Testis (tissue), 3 donors: Measurements from ENCODE around the gene EPHA4. TPM values are rescaled to one million over a fixed set of nuclear protein-coding genes. Genes with fewer than 3 reads are reported as not detected.

Source experiments
- DNase-seq: peaks from one replicate; pipeline ENCODE4 v3.0.0-alpha.2; 2019
- H3K27ac ChIP-seq, 2 donors: fragments of 200-600 bp; sonication (generic); one replicate each; pipeline ENCODE4 v1.5.1; 2019
- H3K27me3 ChIP-seq: fragments of 200-600 bp; sonication (generic); one replicate; pipeline ENCODE4 v1.5.1; 2019
- H3K36me3 ChIP-seq: fragments of 200-600 bp; sonication (generic); one replicate; pipeline ENCODE4 v1.5.1; 2017; ENCODE audit warnings: low read depth; ENCODE audit errors: missing control alignments
- H3K4me1 ChIP-seq: fragments of 200-600 bp; sonication (generic); one replicate; pipeline ENCODE4 v1.5.1; 2019
- H3K4me3 ChIP-seq, 2 donors: fragments of 200-600 bp; sonication (generic); one replicate each; pipeline ENCODE4 v1.5.1; 2017 to 2019
- H3K9me3 ChIP-seq: fragments of 200-600 bp; sonication (generic); one replicate; pipeline ENCODE4 v1.5.1; 2017
- POLR2A ChIP-seq: fragments of 450-650 bp; IDR thresholded peaks from one replicate; pipeline ENCODE4 v1.6.1; 2017; ENCODE audit warnings: antibody characterized with exemption, mild to moderate bottlenecking, moderate library complexity
- WGBS, 2 donors: methylation state at CpG; one replicate each; pipeline ENCODE4 v1.1.5; 2018; 5-methylcytosine and 5-hydroxymethylcytosine counted together
- intact Hi-C: fragments of 100-400 bp; cut with DNase I; formaldehyde crosslinking; loops from one replicate; pipeline ENCODE4 v1.15.1; 2023; ENCODE audit warnings: low total_unique reads
- polyA plus RNA-seq: library from polyadenylated mRNA; stranded (reverse); fragments of 350-450 nt; fragmentation: Illumina TruSeq; extraction: RNeasy Lipid Tissue Mini Kit (QIAGEN cat#74804); gene quantifications from one replicate; pipeline ENCODE4 v1.2.3, GENCODE V29; 2014; ENCODE audit warnings: low read depth, low replicate concordance; ENCODE audit not compliant: insufficient read depth
- total RNA-seq, 2 donors: library from RNA; depleted of rRNA; stranded (reverse); fragments of >200 nt; gene quantifications; one replicate each; pipeline ENCODE4 v1.2.3, GENCODE V29; 2016
- TF ChIP-seq, protein P1 (sequence below), 3 experiments: fragments of 450-650 bp in 2 of 3; fragments of 200-600 bp in 1 of 3; sonication (generic) in 1 of 3; IDR thresholded peaks; one replicate each; pipeline ENCODE4 v1.5.1; 2016 to 2019; ENCODE audit warnings: antibody characterized with exemption in 3 of 3, mild to moderate bottlenecking in 2 of 3, moderate library complexity in 1 of 3

The EPHA4 gene
- total and polyA plus RNA-seq, 3 donors from 2014 or later = 47.4 to 139 (median 134) TPM

DNA sequence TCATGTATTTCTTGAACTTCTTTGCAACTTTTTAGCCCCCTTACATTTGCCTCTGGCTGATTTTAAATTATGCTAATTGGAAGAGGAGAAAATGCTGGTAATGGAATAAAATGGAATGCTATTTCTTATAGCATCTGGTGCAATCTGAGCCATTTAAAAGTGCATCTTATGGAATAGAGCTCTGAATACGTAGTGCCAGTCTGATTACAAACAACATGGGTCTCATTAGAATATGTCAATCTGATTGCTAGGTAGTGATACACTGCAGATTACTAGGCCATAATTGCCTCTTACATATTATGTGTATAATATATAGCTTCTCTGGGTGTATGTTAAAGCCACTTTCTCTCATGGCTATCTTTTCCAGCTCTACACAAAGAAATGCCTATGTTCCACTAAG lies 159.1 kb downstream of the EPHA4 start:
- no peak for DNase-seq
- WGBS, 2 donors = 81 to 100% methylated on average over 1 of the region's 1 CpG
- intact Hi-C loops = no loop called here
- Histone ChIP-seq H3K36me3 (no peaks in the 10 kb centered on the region), H3K4me1 (no peaks in the 10 kb centered on the region), H3K9me3 (no peaks in the 10 kb centered on the region), H3K27ac (no peak overlapping the region), H3K27me3 (no peaks in the 10 kb centered on the region), H3K4me3 (no peak overlapping the region)
- TF ChIP-seq, protein P1, sequence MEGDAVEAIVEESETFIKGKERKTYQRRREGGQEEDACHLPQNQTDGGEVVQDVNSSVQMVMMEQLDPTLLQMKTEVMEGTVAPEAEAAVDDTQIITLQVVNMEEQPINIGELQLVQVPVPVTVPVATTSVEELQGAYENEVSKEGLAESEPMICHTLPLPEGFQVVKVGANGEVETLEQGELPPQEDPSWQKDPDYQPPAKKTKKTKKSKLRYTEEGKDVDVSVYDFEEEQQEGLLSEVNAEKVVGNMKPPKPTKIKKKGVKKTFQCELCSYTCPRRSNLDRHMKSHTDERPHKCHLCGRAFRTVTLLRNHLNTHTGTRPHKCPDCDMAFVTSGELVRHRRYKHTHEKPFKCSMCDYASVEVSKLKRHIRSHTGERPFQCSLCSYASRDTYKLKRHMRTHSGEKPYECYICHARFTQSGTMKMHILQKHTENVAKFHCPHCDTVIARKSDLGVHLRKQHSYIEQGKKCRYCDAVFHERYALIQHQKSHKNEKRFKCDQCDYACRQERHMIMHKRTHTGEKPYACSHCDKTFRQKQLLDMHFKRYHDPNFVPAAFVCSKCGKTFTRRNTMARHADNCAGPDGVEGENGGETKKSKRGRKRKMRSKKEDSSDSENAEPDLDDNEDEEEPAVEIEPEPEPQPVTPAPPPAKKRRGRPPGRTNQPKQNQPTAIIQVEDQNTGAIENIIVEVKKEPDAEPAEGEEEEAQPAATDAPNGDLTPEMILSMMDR (IDR thresholded peaks at IDR 0.05) = no peak
- no peak for TF ChIP-seq POLR2A

DNA sequence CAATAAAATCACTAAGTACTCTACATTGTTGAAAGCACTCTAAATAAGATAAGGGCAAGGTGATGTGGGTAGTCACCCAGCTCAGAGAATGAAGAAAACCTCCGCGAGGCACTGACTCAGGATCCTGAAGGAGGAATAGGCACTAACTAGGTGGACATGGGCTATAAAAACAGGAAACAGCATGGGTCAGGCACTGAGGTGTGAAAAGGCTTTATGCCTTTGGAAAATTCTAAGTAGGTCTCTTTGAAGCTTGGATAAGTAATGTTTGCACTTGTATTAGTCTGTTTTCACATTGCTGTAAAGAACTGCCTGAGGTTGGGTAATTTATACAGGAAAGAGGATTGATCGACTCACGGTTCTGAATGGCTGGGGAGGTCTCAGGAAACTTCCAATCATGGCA lies 161.6 kb downstream of the EPHA4 start:
- Histone ChIP-seq H3K4me3 (no peak overlapping the region), H3K27ac (no peak overlapping the region), H3K36me3 (no peaks in the 10 kb centered on the region), H3K4me1 (no peaks in the 10 kb centered on the region), H3K27me3 (no peaks in the 10 kb centered on the region), H3K9me3 (no peaks in the 10 kb centered on the region)
- DNase-seq = no peak
- no peak for TF ChIP-seq POLR2A
- TF ChIP-seq, protein P1 (IDR thresholded peaks at IDR 0.05) = no peak
- intact Hi-C loops = no loop called here
- 84 to 86% methylated on average over 4 of the region's 4 CpGs for WGBS, 2 donors

DNA sequence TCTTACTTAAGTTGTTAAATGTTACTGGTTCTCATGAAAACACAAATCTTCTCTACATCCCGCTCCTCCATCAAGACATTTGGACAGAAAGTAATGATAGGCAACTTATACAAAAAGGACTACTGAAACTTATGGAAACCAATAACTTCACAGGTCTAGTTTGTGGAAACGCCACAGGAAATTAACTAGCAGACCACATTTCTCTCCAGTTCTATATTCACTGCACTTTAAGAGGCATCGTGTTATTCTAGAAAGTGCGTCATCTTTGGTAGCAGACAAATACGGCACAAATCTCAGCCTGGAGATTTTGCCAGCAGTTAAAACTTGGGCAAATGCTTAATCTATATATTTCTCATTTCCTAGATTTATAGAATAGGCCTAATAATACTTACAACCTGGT lies 164.3 kb downstream of the EPHA4 start:
- no peak overlapping the region for H3K4me3 ChIP-seq
- TF ChIP-seq POLR2A = no peak
- TF ChIP-seq, protein P1 (IDR thresholded peaks at IDR 0.05) = no peak
- no peaks in the 10 kb centered on the region for H3K4me1 ChIP-seq
- 95% methylated on average over 5 of the region's 5 CpGs for WGBS, 2 donors
- intact Hi-C loops = no loop called here
- H3K36me3 ChIP-seq = no peaks in the 10 kb centered on the region
- no peaks in the 10 kb centered on the region for H3K27me3 ChIP-seq
- no peak overlapping the region for H3K27ac ChIP-seq
- no peaks in the 10 kb centered on the region for H3K9me3 ChIP-seq
- no peak for DNase-seq

DNA sequence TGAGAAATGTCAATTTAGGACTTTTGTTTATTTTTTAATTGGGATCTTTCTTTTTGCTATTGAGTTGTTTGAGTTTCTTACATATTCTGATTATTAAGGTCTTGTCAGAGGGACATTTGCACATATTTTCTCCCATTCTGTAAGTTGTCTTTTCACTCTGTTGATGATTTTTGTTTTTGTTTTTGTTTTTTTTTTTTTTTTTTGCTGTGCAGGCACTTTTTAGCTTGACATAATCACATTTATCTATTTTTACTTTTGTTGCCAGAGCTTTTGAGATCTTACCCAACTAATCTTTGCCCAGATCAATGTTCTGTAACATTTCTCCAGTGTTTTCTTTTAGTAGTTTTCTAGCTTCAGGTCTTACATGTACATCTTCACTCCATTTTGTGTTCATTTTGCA lies 166.6 kb downstream of the EPHA4 start:
- intact Hi-C loops = no loop called here
- TF ChIP-seq POLR2A = no peak
- TF ChIP-seq, protein P1 (IDR thresholded peaks at IDR 0.05) = no peak

DNA sequence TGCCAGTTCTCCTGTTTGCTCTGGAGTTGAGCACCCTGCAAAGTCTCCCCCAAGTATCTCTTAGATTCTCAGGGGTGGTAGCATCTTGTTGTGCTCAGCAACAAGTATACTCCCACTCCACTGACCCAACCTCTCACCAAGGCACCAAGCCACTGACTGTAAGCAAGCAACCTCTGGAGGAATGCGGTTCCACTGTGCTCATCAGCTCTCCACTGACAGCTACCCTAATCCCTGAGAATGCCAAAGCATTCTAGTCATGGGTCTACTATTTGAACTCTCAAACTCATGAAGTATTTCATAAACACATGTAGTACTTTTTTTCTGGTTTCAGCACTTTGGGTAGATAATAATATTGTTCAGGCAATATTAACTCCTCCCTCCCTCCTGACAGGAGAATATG lies 170.0 kb downstream of the EPHA4 start:
- H3K4me1 ChIP-seq = no peaks in the 10 kb centered on the region
- H3K9me3 ChIP-seq = no peaks in the 10 kb centered on the region
- no peak overlapping the region for H3K27ac ChIP-seq
- H3K27me3 ChIP-seq = no peaks in the 10 kb centered on the region
- H3K4me3 ChIP-seq = no peak overlapping the region
- intact Hi-C loops = no loop called here
- no peaks in the 10 kb centered on the region for H3K36me3 ChIP-seq
- 88 to 95% methylated on average over 1 of the region's 1 CpG for WGBS, 2 donors
- TF ChIP-seq, protein P1 (IDR thresholded peaks at IDR 0.05) = no peak
- no peak for TF ChIP-seq POLR2A
- DNase-seq = no peak

More for the DNA sequence above, 166.6 kb downstream of the EPHA4 start:
- H3K36me3 ChIP-seq = no peaks in the 10 kb centered on the region
- H3K9me3 ChIP-seq = no peaks in the 10 kb centered on the region
- H3K27ac ChIP-seq = no peak overlapping the region
- H3K27me3 ChIP-seq = no peaks in the 10 kb centered on the region
- H3K4me3 ChIP-seq = no peak overlapping the region
- no peak for DNase-seq
- H3K4me1 ChIP-seq = no peaks in the 10 kb centered on the region
